GM12801 (cell line): ENCODE results near the gene FBXL13.

Experiments used
- CTCF ChIP-seq: IDR thresholded peaks from one replicate; pipeline ENCODE4 v1.5.1; 2011; ENCODE audit warnings: control low read depth; ENCODE audit not compliant: insufficient read length; ENCODE audit errors: extremely low read depth

FBXL13 gene

DNA sequence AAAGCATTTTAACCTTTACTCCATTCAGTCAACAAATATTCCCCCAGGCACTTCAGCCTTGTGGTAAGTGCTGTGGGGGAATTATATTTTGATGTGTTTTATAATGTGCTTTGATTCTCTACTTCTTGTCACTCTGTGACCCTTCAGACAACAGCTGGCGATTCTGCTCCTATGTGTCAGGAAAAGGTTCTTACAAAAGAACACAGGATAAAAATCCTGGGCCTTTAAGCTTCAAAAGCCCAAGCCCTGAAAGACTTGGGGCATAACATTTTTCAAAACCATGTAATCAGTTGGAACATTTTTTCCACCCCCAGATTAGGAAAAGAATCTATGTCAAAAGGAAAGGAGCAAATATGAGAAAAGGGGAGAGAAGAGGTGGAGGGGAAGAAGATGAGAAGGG is 199.6 kb downstream of the FBXL13 start:
- no peak for TF ChIP-seq CTCF

- TF ChIP-seq CTCF = no peak
These were observed 200.3 kb downstream of the FBXL13 start for GRCh38 chr7:102874166-102874829.

DNA sequence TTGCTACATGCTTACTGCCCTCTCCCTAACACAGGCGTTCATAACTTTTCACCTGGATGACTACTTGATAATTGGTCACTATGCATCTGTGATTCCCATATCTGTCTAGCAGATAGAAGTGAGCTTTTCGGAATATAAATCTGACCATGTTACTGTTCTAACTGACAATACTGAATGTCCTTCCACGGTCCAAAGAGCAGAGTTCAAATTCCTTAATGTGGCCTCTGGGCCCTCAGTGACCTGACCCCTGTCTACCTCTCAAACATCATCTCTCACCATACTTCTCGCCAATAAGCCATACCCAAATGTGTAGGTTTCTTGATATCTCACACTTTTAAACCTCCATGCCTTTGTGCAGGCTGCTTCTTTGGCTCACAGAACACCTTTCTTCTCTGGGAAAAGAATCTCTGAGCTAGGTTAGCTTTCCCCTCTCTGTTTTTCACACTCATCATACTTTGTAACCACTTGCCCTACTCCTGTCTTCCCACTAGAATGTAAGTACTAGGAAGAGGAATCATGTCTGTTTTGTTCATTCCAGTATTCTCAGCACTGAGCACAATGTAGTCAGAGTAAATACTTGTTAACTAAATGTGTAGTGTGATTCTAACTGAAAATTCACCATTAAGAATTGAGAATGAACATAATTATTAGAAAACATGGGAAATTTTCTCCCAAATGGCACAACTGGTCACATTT is 201.0 kb downstream of the FBXL13 start:
- no peak for TF ChIP-seq CTCF

GRCh38 chr7:102872460-102872859 is 202.1 kb downstream of the FBXL13 start:
- TF ChIP-seq CTCF = no peak

DNA sequence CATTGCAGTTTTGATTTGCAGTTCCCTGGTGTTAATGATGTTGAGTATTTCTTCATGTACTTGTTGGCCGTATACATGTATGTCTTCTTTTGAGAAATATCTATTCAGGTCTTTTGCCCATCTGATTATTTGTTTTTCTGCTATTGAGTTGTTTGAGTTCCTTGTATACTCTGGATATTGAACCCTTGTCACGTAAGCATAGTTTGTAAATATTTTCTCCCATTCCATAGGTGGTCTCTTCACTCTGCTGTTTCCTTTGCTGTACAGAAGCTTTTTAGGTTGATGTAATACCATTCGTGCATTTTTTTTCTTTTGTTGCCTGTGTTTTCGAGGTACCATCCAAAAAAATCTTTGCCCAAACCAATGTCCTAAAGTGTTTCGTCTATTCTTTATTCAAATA is 205.4 kb downstream of the FBXL13 start:
- no peak for TF ChIP-seq CTCF

- TF ChIP-seq CTCF = no peak
These were observed 207.9 kb downstream of the FBXL13 start for GRCh38 chr7:102866535-102867215.

- no peak for TF ChIP-seq CTCF
These were observed 209.6 kb downstream of the FBXL13 start for GRCh38 chr7:102864958-102865357.
